ENCODE results near the gene CHI3L1.

CHI3L1 gene

GRCh38 chr1:203213126-203213525, 26.6 kb upstream of the CHI3L1 start:
- H3K27ac Mint-ChIP-seq = no peak overlapping the region
- no peak overlapping the region for H3K4me3 Mint-ChIP-seq
- H3K4me1 Mint-ChIP-seq = peaks cover 6% of the 10 kb centered on the region
- no peaks in the 10 kb centered on the region for H3K9me3 Mint-ChIP-seq
- DNase-seq (ENCODE audit: low spot score in 2 of 2) (no peak), ATAC-seq (no peak)
- no peaks in the 10 kb centered on the region for H3K36me3 Mint-ChIP-seq

GRCh38 chr1:203211812-203212211, 25.3 kb upstream of the CHI3L1 start:
- DNase-seq (ENCODE audit: low spot score in 2 of 2) = no peak
- Mint-ChIP-seq H3K9me3 (no peaks in the 10 kb centered on the region), H3K36me3 (no peaks in the 10 kb centered on the region), H3K4me1 (peaks cover 6% of the 10 kb centered on the region), H3K4me3 (no peak overlapping the region), H3K27ac (no peak overlapping the region)
- ATAC-seq = no peak

GRCh38 chr1:203210988-203211387, 24.5 kb upstream of the CHI3L1 start:
- DNase-seq (ENCODE audit: low spot score in 2 of 2) = no peak
- Mint-ChIP-seq H3K4me3 (no peak overlapping the region), H3K27ac (no peak overlapping the region), H3K4me1 (peaks cover under 1% of the 10 kb centered on the region), H3K36me3 (no peaks in the 10 kb centered on the region), H3K9me3 (no peaks in the 10 kb centered on the region)
- ATAC-seq = no peak

- ATAC-seq (no peak), DNase-seq (ENCODE audit: low spot score in 2 of 2) (no peak)
- Mint-ChIP-seq H3K36me3 (no peaks in the 10 kb centered on the region), H3K9me3 (no peaks in the 10 kb centered on the region), H3K27ac (no peak overlapping the region), H3K4me1 (no peaks in the 10 kb centered on the region), H3K4me3 (no peak overlapping the region)
Observed at GRCh38 chr1:203210350-203210749, 23.8 kb upstream of the CHI3L1 start.

GRCh38 chr1:203208181-203208580, 21.7 kb upstream of the CHI3L1 start:
- ATAC-seq (no peak), DNase-seq (ENCODE audit: low spot score in 2 of 2) (no peak)
- no peaks in the 10 kb centered on the region for H3K4me1 Mint-ChIP-seq
- no peaks in the 10 kb centered on the region for H3K9me3 Mint-ChIP-seq
- no peak overlapping the region for H3K27ac Mint-ChIP-seq
- H3K4me3 Mint-ChIP-seq = no peak overlapping the region
- no peaks in the 10 kb centered on the region for H3K36me3 Mint-ChIP-seq

GRCh38 chr1:203207751-203208150, 21.2 kb upstream of the CHI3L1 start:
- H3K27ac Mint-ChIP-seq = peak overlapping the region; percentile 11
- H3K36me3 Mint-ChIP-seq = no peaks in the 10 kb centered on the region
- H3K4me1 Mint-ChIP-seq = no peaks in the 10 kb centered on the region
- DNase-seq (ENCODE audit: low spot score in 2 of 2) (no peak), ATAC-seq (no peak)
- no peaks in the 10 kb centered on the region for H3K9me3 Mint-ChIP-seq
- no peak overlapping the region for H3K4me3 Mint-ChIP-seq

- H3K36me3 Mint-ChIP-seq = no peaks in the 10 kb centered on the region
- no peaks in the 10 kb centered on the region for H3K9me3 Mint-ChIP-seq
- no peak for ATAC-seq
- no peak for DNase-seq (ENCODE audit: low spot score in 2 of 2)
- no peak overlapping the region for H3K27ac Mint-ChIP-seq
- no peak overlapping the region for H3K4me3 Mint-ChIP-seq
- H3K4me1 Mint-ChIP-seq = no peaks in the 10 kb centered on the region
Observed at GRCh38 chr1:203206129-203206687, 19.7 kb upstream of the CHI3L1 start.

- DNase-seq (ENCODE audit: low spot score in 2 of 2) (no peak), ATAC-seq (no peak)
- no peaks in the 10 kb centered on the region for H3K9me3 Mint-ChIP-seq
- no peak overlapping the region for H3K27ac Mint-ChIP-seq
- no peak overlapping the region for H3K4me3 Mint-ChIP-seq
- H3K36me3 Mint-ChIP-seq = no peaks in the 10 kb centered on the region
- H3K4me1 Mint-ChIP-seq = no peaks in the 10 kb centered on the region
Observed at GRCh38 chr1:203204756-203205155, 18.3 kb upstream of the CHI3L1 start.

- Mint-ChIP-seq H3K4me3 (no peak overlapping the region), H3K9me3 (no peaks in the 10 kb centered on the region), H3K36me3 (no peaks in the 10 kb centered on the region), H3K27ac (no peak overlapping the region), H3K4me1 (no peaks in the 10 kb centered on the region)
- DNase-seq (ENCODE audit: low spot score in 2 of 2) (no peak), ATAC-seq (no peak)
Observed at GRCh38 chr1:203202431-203203245, 16.1 kb upstream of the CHI3L1 start.

GRCh38 chr1:203201516-203202205, 15.2 kb upstream of the CHI3L1 start:
- no peak overlapping the region for H3K27ac Mint-ChIP-seq
- DNase-seq (ENCODE audit: low spot score in 2 of 2) = no peak
- H3K4me1 Mint-ChIP-seq = no peaks in the 10 kb centered on the region
- no peaks in the 10 kb centered on the region for H3K9me3 Mint-ChIP-seq
- no peak for ATAC-seq
- no peaks in the 10 kb centered on the region for H3K36me3 Mint-ChIP-seq
- no peak overlapping the region for H3K4me3 Mint-ChIP-seq

GRCh38 chr1:203200916-203201315, 14.4 kb upstream of the CHI3L1 start:
- H3K4me3 Mint-ChIP-seq = no peak overlapping the region
- no peak for ATAC-seq
- DNase-seq (ENCODE audit: low spot score in 2 of 2) = no peak
- no peak overlapping the region for H3K27ac Mint-ChIP-seq
- H3K36me3 Mint-ChIP-seq = no peaks in the 10 kb centered on the region
- no peaks in the 10 kb centered on the region for H3K4me1 Mint-ChIP-seq
- H3K9me3 Mint-ChIP-seq = no peaks in the 10 kb centered on the region

GRCh38 chr1:203199816-203200571, 13.5 kb upstream of the CHI3L1 start:
- Mint-ChIP-seq H3K36me3 (no peaks in the 10 kb centered on the region), H3K4me3 (no peak overlapping the region), H3K27ac (no peak overlapping the region), H3K4me1 (no peaks in the 10 kb centered on the region), H3K9me3 (no peaks in the 10 kb centered on the region)
- no peak for ATAC-seq
- DNase-seq (ENCODE audit: low spot score in 2 of 2) = no peak

- no peaks in the 10 kb centered on the region for H3K4me1 Mint-ChIP-seq
- H3K9me3 Mint-ChIP-seq = no peaks in the 10 kb centered on the region
- ATAC-seq = no peak
- no peak for DNase-seq (ENCODE audit: low spot score in 2 of 2)
- H3K27ac Mint-ChIP-seq = no peak overlapping the region
- no peak overlapping the region for H3K4me3 Mint-ChIP-seq
- no peaks in the 10 kb centered on the region for H3K36me3 Mint-ChIP-seq
Observed at GRCh38 chr1:203199481-203199815, 12.9 kb upstream of the CHI3L1 start.

- DNase-seq (ENCODE audit: low spot score in 2 of 2) = no peak
- Mint-ChIP-seq H3K4me1 (no peaks in the 10 kb centered on the region), H3K27ac (no peak overlapping the region), H3K36me3 (no peaks in the 10 kb centered on the region), H3K4me3 (no peak overlapping the region), H3K9me3 (no peaks in the 10 kb centered on the region)
- ATAC-seq = no peak
Observed at GRCh38 chr1:203199002-203199401, 12.5 kb upstream of the CHI3L1 start.

- ATAC-seq (peak; percentile 23), DNase-seq (ENCODE audit: low spot score in 2 of 2) (no peak)
- Mint-ChIP-seq H3K36me3 (no peaks in the 10 kb centered on the region), H3K27ac (no peak overlapping the region), H3K9me3 (no peaks in the 10 kb centered on the region), H3K4me1 (no peaks in the 10 kb centered on the region), H3K4me3 (no peak overlapping the region)
Observed at GRCh38 chr1:203197625-203198024, 11.1 kb upstream of the CHI3L1 start.

All from stimulated activated effector memory CD8-positive, alpha-beta T cell treated with anti-CD3 and anti-CD28 coated beads, Interleukin-12 subunit alpha, Interleukin-12 subunit beta, amount 100 ng/mL, for 72 hours (primary cell).